Lower leg skin (tissue), 4 donors: ENCODE data around the gene GPBP1L1. TPM values are rescaled to one million over a fixed set of nuclear protein-coding genes. Genes with fewer than 3 reads are reported as not detected.

Source experiments
- DNase-seq, 2 donors: peaks; one replicate each; pipeline ENCODE4 v3.0.0-alpha.2; 2019; ENCODE audit warnings: low spot score in 2 of 2
- H3K4me3 ChIP-seq: fragments of 200-600 bp; sonication (generic); 2 replicates; pipeline ENCODE4 v1.5.1; 2017; ENCODE audit warnings: mild to moderate bottlenecking, low read depth; ENCODE audit not compliant: poor library complexity, severe bottlenecking
- POLR2A ChIP-seq, 2 donors: fragments of 450-650 bp; IDR thresholded peaks; one replicate each; pipeline ENCODE4 v1.6.1; 2016 to 2017; ENCODE audit warnings: antibody characterized with exemption in 2 of 2, mild to moderate bottlenecking in 1 of 2, moderate library complexity in 1 of 2
- whole genome bisulfite sequencing, 2 donors: methylation state at CpG; one replicate each; pipeline ENCODE4 v1.1.5; 2018; 5-methylcytosine and 5-hydroxymethylcytosine counted together
- intact Hi-C: fragments of 100-400 bp; cut with DNase I; formaldehyde crosslinking; loops from one replicate; pipeline ENCODE4 v1.15.0; 2023; ENCODE audit warnings: low total_unique reads
- total RNA-seq, 4 donors: library from RNA; depleted of rRNA; stranded (reverse); fragments of >200 nt; gene quantifications; one replicate each; pipeline ENCODE4 v1.1.0, GENCODE V29; 2016
- TF ChIP-seq, protein P1 (sequence below), 3 donors: fragments of 450-650 bp; IDR thresholded peaks; one replicate each; pipeline ENCODE4 v1.5.1; 2016; ENCODE audit warnings: antibody characterized with exemption in 3 of 3, mild to moderate bottlenecking in 3 of 3, moderate library complexity in 2 of 3

The GPBP1L1 gene
- total RNA-seq, 4 donors from 2014 or later: 109 to 121 (median 111) TPM

DNA sequence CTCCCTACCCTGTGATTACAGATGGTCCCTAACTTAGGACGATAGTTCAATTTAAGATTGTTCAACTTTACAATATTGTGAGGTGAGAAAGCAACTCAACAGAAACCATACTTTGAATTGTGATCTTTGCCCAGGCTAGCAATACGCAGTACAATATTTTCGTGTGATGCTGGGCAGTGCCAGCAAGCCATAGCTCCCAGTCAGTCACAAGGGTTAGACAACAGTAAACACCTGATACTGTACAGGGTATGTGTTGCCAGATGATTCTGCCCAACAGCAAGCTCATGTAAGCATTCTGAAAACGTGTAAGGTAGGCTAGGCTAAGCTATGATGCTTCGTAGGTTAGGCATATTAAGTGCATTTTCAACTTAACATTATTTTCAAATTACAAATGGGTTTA lies 11.9 kb downstream of the GPBP1L1 start:
- TF ChIP-seq, protein P1, sequence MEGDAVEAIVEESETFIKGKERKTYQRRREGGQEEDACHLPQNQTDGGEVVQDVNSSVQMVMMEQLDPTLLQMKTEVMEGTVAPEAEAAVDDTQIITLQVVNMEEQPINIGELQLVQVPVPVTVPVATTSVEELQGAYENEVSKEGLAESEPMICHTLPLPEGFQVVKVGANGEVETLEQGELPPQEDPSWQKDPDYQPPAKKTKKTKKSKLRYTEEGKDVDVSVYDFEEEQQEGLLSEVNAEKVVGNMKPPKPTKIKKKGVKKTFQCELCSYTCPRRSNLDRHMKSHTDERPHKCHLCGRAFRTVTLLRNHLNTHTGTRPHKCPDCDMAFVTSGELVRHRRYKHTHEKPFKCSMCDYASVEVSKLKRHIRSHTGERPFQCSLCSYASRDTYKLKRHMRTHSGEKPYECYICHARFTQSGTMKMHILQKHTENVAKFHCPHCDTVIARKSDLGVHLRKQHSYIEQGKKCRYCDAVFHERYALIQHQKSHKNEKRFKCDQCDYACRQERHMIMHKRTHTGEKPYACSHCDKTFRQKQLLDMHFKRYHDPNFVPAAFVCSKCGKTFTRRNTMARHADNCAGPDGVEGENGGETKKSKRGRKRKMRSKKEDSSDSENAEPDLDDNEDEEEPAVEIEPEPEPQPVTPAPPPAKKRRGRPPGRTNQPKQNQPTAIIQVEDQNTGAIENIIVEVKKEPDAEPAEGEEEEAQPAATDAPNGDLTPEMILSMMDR (IDR thresholded peaks at IDR 0.05): no peak
- TF ChIP-seq POLR2A (IDR thresholded peaks at IDR 0.05): no peak
- 71 to 79% methylated on average over 5 of the region's 5 CpGs for WGBS, 2 donors
- intact Hi-C loops: no loop called here
- no peak overlapping the region for H3K4me3 ChIP-seq
- DNase-seq: no peak

GRCh38 chr1:45673956-45674355 lies 12.4 kb downstream of the GPBP1L1 start:
- no peak for TF ChIP-seq POLR2A (IDR thresholded peaks at IDR 0.05)
- TF ChIP-seq, protein P1 (IDR thresholded peaks at IDR 0.05): no peak
- WGBS, 2 donors: 92 to 95% methylated on average over 4 of the region's 4 CpGs
- intact Hi-C loops: no loop called here

GRCh38 chr1:45669859-45670655 lies 16.3 kb downstream of the GPBP1L1 start:
- 71 to 73% methylated on average over 6 of the region's 6 CpGs for WGBS, 2 donors
- no peak for DNase-seq
- H3K4me3 ChIP-seq: no peak overlapping the region
- no peak for TF ChIP-seq POLR2A (IDR thresholded peaks at IDR 0.05)
- TF ChIP-seq, protein P1 (IDR thresholded peaks at IDR 0.05): no peak
- intact Hi-C loops: no loop called here

More at GRCh38 chr1:45673956-45674355, 12.4 kb downstream of the GPBP1L1 start:
- DNase-seq: no peak
- no peak overlapping the region for H3K4me3 ChIP-seq

GRCh38 chr1:45669379-45669778 lies 17.0 kb downstream of the GPBP1L1 start:
- intact Hi-C loops: no loop called here

GRCh38 chr1:45668526-45668925 lies 17.8 kb downstream of the GPBP1L1 start:
- DNase-seq: no peak
- 96 to 99% methylated on average over 4 of the region's 4 CpGs for WGBS, 2 donors
- H3K4me3 ChIP-seq: no peak overlapping the region
- intact Hi-C loops: no loop called here
- TF ChIP-seq, protein P1 (IDR thresholded peaks at IDR 0.05): no peak
- no peak for TF ChIP-seq POLR2A (IDR thresholded peaks at IDR 0.05)

More at GRCh38 chr1:45669379-45669778, 17.0 kb downstream of the GPBP1L1 start:
- WGBS, 2 donors: 39 to 62% methylated on average over 1 of the region's 1 CpG
- no peak for DNase-seq
- no peak overlapping the region for H3K4me3 ChIP-seq
- no peak for TF ChIP-seq POLR2A (IDR thresholded peaks at IDR 0.05)
- TF ChIP-seq, protein P1 (IDR thresholded peaks at IDR 0.05): no peak
